Endodermal cell (in vitro differentiated cells): Measurements from ENCODE around the gene GLIS1. TPM values are rescaled to one million over a fixed set of nuclear protein-coding genes. Genes with fewer than 3 reads are reported as not detected.

Experiments used
- DNase-seq: peaks from one replicate; pipeline ENCODE4 v3.0.0-alpha.2; 2017
- H3K27ac ChIP-seq: 2 replicates; pipeline ENCODE4 v1.5.1; 2013; ENCODE audit warnings: mild to moderate bottlenecking, low read depth, low read length, moderate library complexity
- H3K27me3 ChIP-seq: 2 replicates; pipeline ENCODE4 v1.6.1; 2013; ENCODE audit warnings: mild to moderate bottlenecking, low read length, moderate library complexity; ENCODE audit not compliant: insufficient read depth, control insufficient read depth, poor library complexity, severe bottlenecking
- H3K36me3 ChIP-seq: 2 replicates; pipeline ENCODE4 v1.7.0; 2013; ENCODE audit warnings: mild to moderate bottlenecking, low read length, moderate library complexity; ENCODE audit not compliant: control insufficient read depth, insufficient read depth
- H3K4me1 ChIP-seq: one replicate; pipeline ENCODE4 v1.7.0; 2013; ENCODE audit warnings: low read length; ENCODE audit not compliant: control insufficient read depth, insufficient read depth
- H3K4me3 ChIP-seq: 2 replicates; pipeline ENCODE4 v1.5.1; 2013; ENCODE audit warnings: mild to moderate bottlenecking, low read length, moderate library complexity
- H3K9ac ChIP-seq: 2 replicates; pipeline ENCODE4 v1.6.1; 2013; ENCODE audit warnings: mild to moderate bottlenecking, low read length, moderate library complexity; ENCODE audit not compliant: poor library complexity, severe bottlenecking; ENCODE audit errors: extremely low read depth
- H3K9me3 ChIP-seq: 2 replicates; pipeline ENCODE4 v1.6.1; 2013; ENCODE audit warnings: mild to moderate bottlenecking, low read length, moderate library complexity; ENCODE audit not compliant: control insufficient read depth
- H3K27ac Mint-ChIP-seq: 2 replicates; pipeline ENCODE4 v1.8.0; 2020; ENCODE audit warnings: mixed read lengths
- H3K27me3 Mint-ChIP-seq: 2 replicates; pipeline ENCODE4 v1.8.0; 2021; ENCODE audit warnings: mild to moderate bottlenecking, mixed read lengths; ENCODE audit not compliant: insufficient read depth
- H3K36me3 Mint-ChIP-seq: 2 replicates; pipeline ENCODE4 v1.8.0; 2020; ENCODE audit warnings: low read depth, mixed read lengths
- H3K4me1 Mint-ChIP-seq: 2 replicates; pipeline ENCODE4 v1.8.0; 2020; ENCODE audit warnings: mixed read lengths
- H3K4me3 Mint-ChIP-seq: 2 replicates; pipeline ENCODE4 v1.8.0; 2020; ENCODE audit warnings: mild to moderate bottlenecking, moderate library complexity, mixed read lengths
- H3K9me3 Mint-ChIP-seq: 2 replicates; pipeline ENCODE4 v1.8.0; 2020; ENCODE audit warnings: mild to moderate bottlenecking, mixed read lengths
- CTCF ChIP-seq: fragments of 200-600 bp; sonication (generic); conservative IDR thresholded peaks from 2 replicates; pipeline ENCODE4 v1.5.0; 2021; ENCODE audit warnings: antibody characterized with exemption, mild to moderate bottlenecking
- WGBS, 2 experiments: methylation state at CpG; one replicate each; pipeline versions ENCODE4 v1.1.5 to v1.1.7; 2013; ENCODE audit warnings: missing lambda C conversion rate in 2 of 2, mixed read lengths in 1 of 2; ENCODE audit not compliant: insufficient coverage in 1 of 2, insufficient read length in 1 of 2; 5-methylcytosine and 5-hydroxymethylcytosine counted together
- total RNA-seq, 2 donors: library from RNA; stranded (reverse); fragmentation: NEBNext Ultra II Directional in 1 of 2; extraction: Animal tissue kit (Norgen Biotek cat#: 25700) in 1 of 2; gene quantifications; 2 replicates in 1 of 2; 3 replicates in 1 of 2; pipeline ENCODE4 v1.2.1, GENCODE V29; 2021

Gene GLIS1
- total RNA-seq, 2 donors from 2014 or later, result 2.1 to 3.9 TPM

GRCh38 chr1:53583868-53584776, 154.8 kb downstream of the GLIS1 start:
- Mint-ChIP-seq H3K4me1 (peaks cover 5% of the 10 kb centered on the region), H3K27me3 (peaks cover 4% of the 10 kb centered on the region), H3K27ac (no peak overlapping the region), H3K9me3 (no peaks in the 10 kb centered on the region), H3K4me3 (no peak overlapping the region), H3K36me3 (no peaks in the 10 kb centered on the region)
- no peak overlapping the region for H3K9ac ChIP-seq
- peaks cover 2% of the 10 kb centered on the region for H3K4me1 ChIP-seq
- H3K9me3 ChIP-seq, result no peaks in the 10 kb centered on the region
- DNase-seq, result peak; percentile 33
- no peaks in the 10 kb centered on the region for H3K27me3 ChIP-seq
- TF ChIP-seq CTCF, result no peak
- H3K4me3 ChIP-seq, result no peak overlapping the region
- 92 to 94% methylated on average over 10 to 11 of the region's 11 CpGs for WGBS, 2 experiments
- H3K27ac ChIP-seq, result no peak overlapping the region
- no peaks in the 10 kb centered on the region for H3K36me3 ChIP-seq

GRCh38 chr1:53583021-53583867, 155.7 kb downstream of the GLIS1 start:
- no peak overlapping the region for H3K4me3 ChIP-seq
- Mint-ChIP-seq H3K9me3 (no peaks in the 10 kb centered on the region), H3K36me3 (no peaks in the 10 kb centered on the region), H3K27me3 (peaks cover 4% of the 10 kb centered on the region), H3K4me1 (peaks cover 5% of the 10 kb centered on the region), H3K4me3 (no peak overlapping the region), H3K27ac (no peak overlapping the region)
- H3K27me3 ChIP-seq, result no peaks in the 10 kb centered on the region
- H3K9ac ChIP-seq, result no peak overlapping the region
- TF ChIP-seq CTCF, result no peak
- no peaks in the 10 kb centered on the region for H3K36me3 ChIP-seq
- peaks cover 2% of the 10 kb centered on the region for H3K4me1 ChIP-seq
- H3K9me3 ChIP-seq, result no peaks in the 10 kb centered on the region
- WGBS, 2 experiments, result 93 to 94% methylated on average over 9 to 13 of the region's 13 CpGs
- peak; percentile 39 for DNase-seq
- no peak overlapping the region for H3K27ac ChIP-seq

GRCh38 chr1:53582211-53583020, 156.5 kb downstream of the GLIS1 start:
- H3K27ac Mint-ChIP-seq, result no peak overlapping the region

More at GRCh38 chr1:53582211-53583020, 156.5 kb downstream of the GLIS1 start:
- Histone ChIP-seq H3K27me3 (no peaks in the 10 kb centered on the region), H3K4me1 (peaks cover 2% of the 10 kb centered on the region), H3K9ac (no peak overlapping the region), H3K9me3 (no peaks in the 10 kb centered on the region), H3K4me3 (no peak overlapping the region), H3K27ac (no peak overlapping the region), H3K36me3 (no peaks in the 10 kb centered on the region)
- 81 to 85% methylated on average over 6 to 8 of the region's 8 CpGs for WGBS, 2 experiments
- no peaks in the 10 kb centered on the region for H3K9me3 Mint-ChIP-seq
- TF ChIP-seq CTCF, result no peak
- peaks cover 4% of the 10 kb centered on the region for H3K27me3 Mint-ChIP-seq
- H3K4me1 Mint-ChIP-seq, result peaks cover 5% of the 10 kb centered on the region
- DNase-seq, result peak; percentile 72
- no peaks in the 10 kb centered on the region for H3K36me3 Mint-ChIP-seq
- no peak overlapping the region for H3K4me3 Mint-ChIP-seq
